ENCODE measurements around the gene SIK3.

SIK3 gene

DNA sequence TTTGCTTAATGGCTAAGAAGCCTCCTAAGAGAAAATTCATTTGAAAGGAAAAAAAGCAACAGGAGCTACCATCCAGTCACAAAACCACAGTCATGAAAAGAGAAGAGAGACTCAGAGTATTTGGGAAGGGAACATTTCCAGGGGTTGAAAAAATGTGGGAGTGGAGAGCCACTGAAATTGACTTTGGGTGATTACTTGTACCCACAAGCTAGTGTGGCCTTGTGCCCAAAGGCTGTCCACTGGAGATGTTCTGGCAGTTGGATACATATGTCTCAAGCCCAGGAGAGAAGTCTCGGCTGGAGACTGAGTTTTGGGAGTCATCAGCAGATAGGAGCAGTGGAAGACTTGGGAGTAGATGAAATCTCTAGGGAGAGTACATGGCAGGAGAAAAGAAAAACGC, 303.4 kb downstream of the SIK3 start:
- in situ Hi-C loops (cut with MboI; ENCODE audit: low pct_unique_long_range_greater_than_20kb, low sequenced_read_pairs, unreplicated experiment): loop anchor here (25.0 kb wide), 1 partner anchor 317 kb away; no protein-coding TSS in a partner anchor
- no peak for DNase-seq (ENCODE audit: low spot score)
- TF ChIP-seq, protein P1, sequence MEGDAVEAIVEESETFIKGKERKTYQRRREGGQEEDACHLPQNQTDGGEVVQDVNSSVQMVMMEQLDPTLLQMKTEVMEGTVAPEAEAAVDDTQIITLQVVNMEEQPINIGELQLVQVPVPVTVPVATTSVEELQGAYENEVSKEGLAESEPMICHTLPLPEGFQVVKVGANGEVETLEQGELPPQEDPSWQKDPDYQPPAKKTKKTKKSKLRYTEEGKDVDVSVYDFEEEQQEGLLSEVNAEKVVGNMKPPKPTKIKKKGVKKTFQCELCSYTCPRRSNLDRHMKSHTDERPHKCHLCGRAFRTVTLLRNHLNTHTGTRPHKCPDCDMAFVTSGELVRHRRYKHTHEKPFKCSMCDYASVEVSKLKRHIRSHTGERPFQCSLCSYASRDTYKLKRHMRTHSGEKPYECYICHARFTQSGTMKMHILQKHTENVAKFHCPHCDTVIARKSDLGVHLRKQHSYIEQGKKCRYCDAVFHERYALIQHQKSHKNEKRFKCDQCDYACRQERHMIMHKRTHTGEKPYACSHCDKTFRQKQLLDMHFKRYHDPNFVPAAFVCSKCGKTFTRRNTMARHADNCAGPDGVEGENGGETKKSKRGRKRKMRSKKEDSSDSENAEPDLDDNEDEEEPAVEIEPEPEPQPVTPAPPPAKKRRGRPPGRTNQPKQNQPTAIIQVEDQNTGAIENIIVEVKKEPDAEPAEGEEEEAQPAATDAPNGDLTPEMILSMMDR (IDR thresholded peaks at IDR 0.05; ENCODE audit: extremely low read depth, insufficient read depth, missing control alignments): no peak

DNA sequence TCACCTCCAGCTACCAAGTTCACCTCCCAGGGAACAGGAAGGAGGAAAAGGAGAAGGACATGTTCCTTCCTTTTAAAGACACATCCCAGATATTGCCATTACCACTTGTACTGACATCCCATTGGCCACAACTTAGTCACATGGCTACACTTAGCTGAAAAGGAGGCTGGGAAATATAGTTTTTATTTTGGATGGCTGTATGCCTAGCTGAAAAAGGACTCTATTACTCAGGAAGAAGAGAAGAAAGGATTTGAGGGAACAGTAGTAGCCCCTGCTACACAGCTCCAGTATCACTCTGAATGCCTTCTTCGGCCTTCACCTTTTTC, 304.5 kb downstream of the SIK3 start:
- in situ Hi-C loops (cut with MboI; ENCODE audit: low pct_unique_long_range_greater_than_20kb, low sequenced_read_pairs, unreplicated experiment): loop anchor here (25.0 kb wide), 1 partner anchor 319 kb away; no protein-coding TSS in a partner anchor
- TF ChIP-seq, protein P1 (IDR thresholded peaks at IDR 0.05; ENCODE audit: extremely low read depth, insufficient read depth, missing control alignments): no peak
- DNase-seq (ENCODE audit: low spot score): no peak

Measured in GM13977 (cell line).